H1 (cell line): ENCODE measurements around the gene FARS2.

Experiments
- POLR2A ChIP-seq, 2 experiments: IDR thresholded peaks; 1 replicate in 1 of 2; 2 replicates in 1 of 2; pipeline ENCODE4 v1.6.1; 2011; ENCODE audit warnings: low read depth in 2 of 2, low read length in 2 of 2, mild to moderate bottlenecking in 2 of 2; ENCODE audit errors: control extremely low read depth in 1 of 2
- TF ChIP-seq, protein P1 (sequence below), 3 experiments: IDR thresholded peaks; 1 replicate in 2 of 3; 2 replicates in 1 of 3; pipeline versions ENCODE4 v1.5.1 to v1.6.1; 2011; ENCODE audit warnings: low read length in 3 of 3, mild to moderate bottlenecking in 3 of 3, inconsistent platforms in 2 of 3, low read depth in 1 of 3, moderate library complexity in 1 of 3; ENCODE audit not compliant: insufficient read depth in 1 of 3; ENCODE audit errors: control extremely low read depth in 1 of 3
- TF ChIP-seq, protein P2 (sequence below): IDR thresholded peaks from 2 replicates; pipeline ENCODE4 v1.6.1; 2011; ENCODE audit warnings: low read length, improper control_type of control experiment

DNA sequence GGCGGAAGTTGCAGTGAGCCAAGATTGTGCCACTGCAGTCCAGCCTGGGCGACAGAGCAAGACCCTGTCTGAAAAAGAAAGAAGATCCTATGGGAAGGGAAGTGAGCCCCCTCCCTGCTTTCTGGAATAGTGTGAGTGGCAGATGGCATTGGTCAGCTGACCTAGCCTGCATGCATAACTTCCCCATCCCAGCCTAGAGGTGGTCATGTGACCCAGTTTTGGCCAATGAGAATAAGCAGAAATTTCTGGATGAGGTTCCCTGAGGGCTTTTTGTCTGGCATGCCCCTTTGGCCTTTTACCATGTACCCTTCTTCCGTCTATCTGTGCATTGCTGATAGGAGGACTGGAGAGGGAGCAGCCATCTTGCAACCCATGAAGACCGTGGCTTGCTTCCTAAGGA lies 476.1 kb downstream of the FARS2 start:
- TF ChIP-seq, protein P1, sequence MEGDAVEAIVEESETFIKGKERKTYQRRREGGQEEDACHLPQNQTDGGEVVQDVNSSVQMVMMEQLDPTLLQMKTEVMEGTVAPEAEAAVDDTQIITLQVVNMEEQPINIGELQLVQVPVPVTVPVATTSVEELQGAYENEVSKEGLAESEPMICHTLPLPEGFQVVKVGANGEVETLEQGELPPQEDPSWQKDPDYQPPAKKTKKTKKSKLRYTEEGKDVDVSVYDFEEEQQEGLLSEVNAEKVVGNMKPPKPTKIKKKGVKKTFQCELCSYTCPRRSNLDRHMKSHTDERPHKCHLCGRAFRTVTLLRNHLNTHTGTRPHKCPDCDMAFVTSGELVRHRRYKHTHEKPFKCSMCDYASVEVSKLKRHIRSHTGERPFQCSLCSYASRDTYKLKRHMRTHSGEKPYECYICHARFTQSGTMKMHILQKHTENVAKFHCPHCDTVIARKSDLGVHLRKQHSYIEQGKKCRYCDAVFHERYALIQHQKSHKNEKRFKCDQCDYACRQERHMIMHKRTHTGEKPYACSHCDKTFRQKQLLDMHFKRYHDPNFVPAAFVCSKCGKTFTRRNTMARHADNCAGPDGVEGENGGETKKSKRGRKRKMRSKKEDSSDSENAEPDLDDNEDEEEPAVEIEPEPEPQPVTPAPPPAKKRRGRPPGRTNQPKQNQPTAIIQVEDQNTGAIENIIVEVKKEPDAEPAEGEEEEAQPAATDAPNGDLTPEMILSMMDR (IDR thresholded peaks at IDR 0.05; ENCODE audit: control extremely low read depth in 1 of 3, insufficient read depth in 1 of 3, low read depth in 1 of 3, low read length in 3 of 3): no peak
- TF ChIP-seq POLR2A (IDR thresholded peaks at IDR 0.05; ENCODE audit: control extremely low read depth in 1 of 2, low read depth in 2 of 2, low read length in 2 of 2): no peak
- TF ChIP-seq, protein P2, sequence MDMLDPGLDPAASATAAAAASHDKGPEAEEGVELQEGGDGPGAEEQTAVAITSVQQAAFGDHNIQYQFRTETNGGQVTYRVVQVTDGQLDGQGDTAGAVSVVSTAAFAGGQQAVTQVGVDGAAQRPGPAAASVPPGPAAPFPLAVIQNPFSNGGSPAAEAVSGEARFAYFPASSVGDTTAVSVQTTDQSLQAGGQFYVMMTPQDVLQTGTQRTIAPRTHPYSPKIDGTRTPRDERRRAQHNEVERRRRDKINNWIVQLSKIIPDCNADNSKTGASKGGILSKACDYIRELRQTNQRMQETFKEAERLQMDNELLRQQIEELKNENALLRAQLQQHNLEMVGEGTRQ: no peak
